Measurements from ENCODE around the gene OR12D3.
A peak's percentile ranks its signal among the peaks of the same experiment; 100 is the strongest.
"Not testable (repeated sequence)": the region's sequence is repeated elsewhere in the genome, so short reads cannot be mapped to it uniquely, and the experiment has no call there.

Gene OR12D3

DNA sequence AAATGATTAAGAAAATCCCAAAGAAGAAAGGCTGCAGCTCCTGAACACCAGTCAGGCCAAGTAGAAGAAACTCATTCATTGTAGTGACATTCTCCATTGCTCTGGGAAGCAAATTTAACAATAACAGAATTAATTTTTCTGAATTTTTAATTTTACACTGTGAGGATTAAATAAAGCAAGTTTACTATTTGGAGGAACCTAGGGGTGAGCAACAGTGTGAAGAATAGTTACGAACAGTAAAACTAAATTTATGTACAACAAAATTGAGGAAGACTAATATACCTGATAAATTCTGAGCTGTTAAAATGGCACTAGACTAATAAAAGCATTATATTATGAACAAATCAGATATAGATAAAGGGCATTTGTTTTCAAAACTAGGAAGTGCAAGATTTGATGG, at the start of gene OR12D3:
Gene OR12D3 (minus strand): TSS at position 101 of the 400 bp plus-strand sequence. CDS start 4 bp downstream, at position 97.
- DNase-seq = no peak

GRCh38 chr6:29424575-29424974, 49.5 kb upstream of the OR12D3 start:
- no peak for DNase-seq

GRCh38 chr6:29424168-29424567, 49.1 kb upstream of the OR12D3 start:
- no peak for DNase-seq

- DNase-seq = no peak
Measured at GRCh38 chr6:29419516-29419915, 44.4 kb upstream of the OR12D3 start.

DNA sequence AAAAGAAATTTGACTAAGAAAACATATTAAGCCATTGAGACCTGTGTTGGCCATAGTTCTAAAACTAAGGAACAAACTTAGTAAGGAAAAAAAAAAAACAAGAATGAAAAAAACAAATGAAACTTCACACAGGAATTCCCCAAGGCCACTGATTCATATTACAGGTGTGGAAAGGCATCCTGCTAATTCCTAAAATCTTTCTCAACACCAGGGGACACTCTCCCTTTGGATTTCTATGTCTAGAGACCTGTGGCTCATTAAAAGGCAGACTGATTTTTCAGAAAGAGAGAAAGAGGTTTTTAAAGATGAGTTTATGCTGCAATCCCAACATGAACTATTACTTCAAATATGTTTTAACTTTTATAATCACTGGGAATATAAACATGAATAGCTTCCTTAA, 39.5 kb upstream of the OR12D3 start, which contains the start of gene OR12D1:
Gene OR12D1 (plus strand): TSS at position 341 of the 400 bp plus-strand sequence.
- no peak for DNase-seq

GRCh38 chr6:29403801-29404200, 28.7 kb upstream of the OR12D3 start:
- DNase-seq = no peak

GRCh38 chr6:29399525-29399924, 24.4 kb upstream of the OR12D3 start:
- no peak for DNase-seq

GRCh38 chr6:29395331-29395730, 20.2 kb upstream of the OR12D3 start, which contains the start of gene OR12D2:
OR12D2 (plus strand) TSS chr6:29395631; CDS start chr6:29396700, 1,069 bp downstream.
- no peak for DNase-seq

DNA sequence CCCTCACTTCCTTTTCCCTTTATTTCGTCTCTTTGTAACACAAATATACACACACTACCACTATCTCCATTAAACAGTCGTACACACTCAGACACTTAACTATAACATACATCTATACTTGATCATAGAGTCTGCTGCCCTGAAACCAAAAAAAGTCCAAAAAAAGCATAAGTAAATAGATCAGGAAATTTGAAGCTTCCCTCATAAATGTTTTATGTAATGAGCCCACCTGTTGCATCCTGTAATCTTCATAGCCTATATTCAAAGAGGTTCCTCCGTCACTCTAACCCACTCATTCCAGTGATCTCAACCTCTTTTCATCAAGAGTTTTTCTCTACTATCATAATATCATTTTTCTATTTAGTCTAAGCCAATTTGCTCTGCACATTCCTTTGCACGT, 13.4 kb upstream of the OR12D3 start:
- no peak for DNase-seq

- DNase-seq = peak; percentile 4
Measured at GRCh38 chr6:29376003-29376402, 912 bp upstream of the OR12D3 start.

DNA sequence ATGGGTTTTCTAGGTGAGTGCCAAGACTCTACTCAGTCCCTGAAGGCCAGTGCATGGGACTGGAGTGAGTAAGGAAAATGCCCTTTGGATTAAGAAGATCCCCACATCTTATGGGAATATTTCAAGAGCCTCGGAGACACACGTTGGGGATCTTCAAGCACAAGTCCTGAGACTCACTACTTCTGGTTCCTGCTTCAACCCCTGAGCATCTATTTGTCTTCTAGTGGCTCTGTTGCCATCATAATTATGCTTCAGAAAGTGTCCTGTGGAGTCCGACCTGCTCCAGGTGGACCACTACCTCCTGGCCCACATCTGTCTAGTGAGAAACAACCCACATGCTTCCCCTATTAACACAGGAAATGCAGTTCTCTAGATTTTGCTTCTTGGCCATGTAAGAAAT, 6.3 kb downstream of the OR12D3 start, which contains the start of gene OR5V1:
Gene OR5V1 (minus strand): TSS at position 101 of the 400 bp plus-strand sequence. CDS start 12,670 bp downstream, outside the sequence.
- no peak for DNase-seq

- no peak for DNase-seq
Measured at GRCh38 chr6:29355603-29356002, 19.5 kb downstream of the OR12D3 start.

DNA sequence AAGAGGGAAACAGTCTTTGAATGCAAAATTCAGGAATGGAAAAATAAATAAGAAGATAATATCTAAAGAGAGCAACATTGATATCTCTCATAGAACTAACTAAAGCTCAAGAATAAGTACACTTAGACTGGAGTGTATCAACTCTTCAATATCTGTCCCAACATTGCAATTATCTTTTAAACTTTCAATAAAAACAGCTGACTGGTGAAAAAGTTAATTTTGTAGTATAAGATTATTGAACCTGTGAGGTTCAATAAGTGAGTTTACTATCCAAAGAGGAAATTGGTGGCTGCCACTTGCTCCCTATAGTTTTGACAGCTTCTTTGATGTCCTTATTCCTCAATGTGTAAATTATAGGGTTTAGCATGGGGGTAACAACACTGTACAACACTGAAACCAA, 20.1 kb downstream of the OR12D3 start:
- no peak for DNase-seq

DNA sequence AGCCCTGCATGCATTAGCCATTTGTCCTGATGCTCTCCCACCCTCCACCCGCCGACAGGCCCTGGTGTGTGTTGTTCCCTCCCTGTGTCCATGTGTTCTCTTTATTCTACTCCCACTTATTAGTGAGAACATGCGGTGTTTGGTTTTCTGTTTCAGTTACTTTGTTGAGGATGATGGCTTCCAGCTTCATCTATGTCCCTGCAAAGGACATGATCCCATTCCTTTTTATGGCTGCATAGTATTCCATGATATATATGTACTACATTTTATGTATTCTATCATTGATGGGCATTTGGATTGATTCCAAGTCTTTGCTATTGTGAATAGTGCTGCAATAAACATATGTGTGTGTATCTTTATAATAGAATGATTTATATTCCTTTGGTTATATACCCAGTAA, 25.7 kb downstream of the OR12D3 start:
- DNase-seq = not testable (repeated sequence)

DNA sequence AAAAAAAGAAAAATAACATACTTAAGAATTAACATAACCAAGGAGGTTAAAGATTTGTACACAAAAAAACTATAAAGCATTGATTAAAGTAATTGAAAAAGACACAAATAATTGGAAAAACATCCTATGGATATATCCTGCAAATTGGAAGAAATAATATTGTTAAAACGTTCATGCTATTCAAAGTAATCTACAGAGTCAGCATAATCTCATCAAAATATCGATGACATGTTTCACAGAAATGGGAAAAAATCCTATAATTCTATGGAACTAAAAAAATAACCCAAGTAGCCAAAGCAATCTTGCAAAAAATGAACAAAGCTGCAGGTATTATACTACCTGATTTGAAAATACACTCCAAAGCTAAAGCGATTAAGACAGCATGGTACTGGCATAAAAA, 29.7 kb downstream of the OR12D3 start:
- DNase-seq = no peak

DNA sequence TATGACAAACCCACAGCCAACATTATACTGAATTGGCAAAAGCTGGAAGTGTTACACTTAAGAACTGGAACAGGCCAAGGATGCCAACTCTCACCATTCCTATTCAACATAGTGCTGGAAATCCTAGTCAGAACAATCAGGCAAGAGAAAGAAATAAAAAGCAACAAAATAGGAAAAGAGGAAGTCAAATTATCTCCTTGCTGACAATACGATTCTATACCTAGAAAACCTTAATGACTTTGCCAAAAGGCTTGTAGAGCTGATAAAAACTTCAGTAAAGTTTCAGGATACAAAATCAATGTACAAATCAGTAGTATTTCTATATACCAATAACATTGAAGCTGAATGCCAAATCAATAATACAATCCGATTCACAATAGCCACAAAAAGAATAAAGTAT, 38.8 kb downstream of the OR12D3 start:
- DNase-seq = no peak

DNA sequence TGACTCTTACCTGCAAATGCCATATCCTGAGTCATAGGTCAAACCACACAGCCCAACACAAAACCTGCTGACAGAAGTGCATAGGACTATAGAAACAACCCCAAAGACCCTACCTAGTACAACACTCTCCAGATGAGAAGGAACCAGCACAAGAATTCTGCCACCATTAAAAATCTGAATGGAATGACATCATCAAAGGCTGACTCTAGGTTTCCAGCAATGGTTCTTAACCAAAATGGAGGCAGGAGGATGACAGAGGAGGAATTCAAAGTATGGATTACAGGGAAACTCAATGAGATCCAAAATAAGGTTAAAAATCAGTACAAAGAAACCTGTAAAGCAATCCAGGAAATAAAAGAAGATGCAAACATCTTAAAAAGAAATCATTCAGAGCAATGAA, 42.4 kb downstream of the OR12D3 start:
- DNase-seq = no peak

DNA sequence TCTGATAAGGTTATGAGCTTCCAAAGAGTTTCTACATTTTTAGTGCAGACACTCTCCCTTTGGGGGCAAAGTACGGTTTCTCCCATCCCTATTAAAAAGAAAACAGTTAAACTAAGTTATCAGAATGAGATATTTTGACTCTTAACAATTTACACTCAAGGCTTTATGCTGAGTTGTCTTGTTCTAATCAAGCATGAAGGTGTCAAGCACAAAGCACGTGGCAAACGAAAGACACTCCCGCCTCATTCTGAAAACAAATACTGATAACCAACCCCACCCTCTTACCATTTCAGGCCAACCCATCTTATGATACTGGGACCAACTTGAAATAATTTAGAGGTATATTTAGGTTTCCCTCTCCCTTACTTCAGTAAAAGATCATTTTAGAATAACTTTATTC, 49.3 kb downstream of the OR12D3 start:
- DNase-seq = no peak

Measured in suppressor macrophage treated with lipopolysaccharide for 4 hours (primary cell).